Liver (tissue), 9 donors: Measurements from ENCODE around the gene OR10H2. TPM values are rescaled to one million over a fixed set of nuclear protein-coding genes. Genes with fewer than 3 reads are reported as not detected.

Source experiments
- DNase-seq: peaks from one replicate; pipeline ENCODE4 v3.0.0-alpha.2; 2017; ENCODE audit warnings: low spot score
- H3K27ac ChIP-seq, 2 donors: one replicate each; pipeline ENCODE4 v1.7.0; 2013; ENCODE audit warnings: inconsistent platforms in 2 of 2, low read length in 2 of 2, control low read depth in 1 of 2, low read depth in 1 of 2, mild to moderate bottlenecking in 1 of 2
- H3K27me3 ChIP-seq, 4 donors: one replicate each; pipeline versions ENCODE4 v1.6.1 to v1.7.0; 2013; ENCODE audit warnings: low read length in 3 of 4, inconsistent platforms in 1 of 4, mild to moderate bottlenecking in 1 of 4, moderate library complexity in 1 of 4; ENCODE audit not compliant: control insufficient read depth in 4 of 4, insufficient read depth in 4 of 4
- H3K36me3 ChIP-seq, 4 donors: one replicate each; pipeline versions ENCODE4 v1.6.1 to v1.7.0; 2013; ENCODE audit warnings: low read length in 3 of 4, mild to moderate bottlenecking in 3 of 4, low read depth in 1 of 4, moderate library complexity in 1 of 4; ENCODE audit not compliant: control insufficient read depth in 4 of 4, insufficient read depth in 3 of 4
- H3K4me1 ChIP-seq, 4 donors: one replicate each; pipeline versions ENCODE4 v1.6.1 to v1.7.0; 2013; ENCODE audit warnings: low read length in 3 of 4, mild to moderate bottlenecking in 3 of 4, moderate library complexity in 1 of 4; ENCODE audit not compliant: control insufficient read depth in 4 of 4, insufficient read depth in 4 of 4
- H3K4me3 ChIP-seq, 3 donors: one replicate each; pipeline versions ENCODE4 v1.6.1 to v1.7.0; 2013; ENCODE audit warnings: low read length in 3 of 3, control low read depth in 1 of 3, low read depth in 1 of 3, mild to moderate bottlenecking in 1 of 3
- H3K9ac ChIP-seq, 2 donors: one replicate each; pipeline ENCODE4 v1.7.0; 2013; ENCODE audit warnings: low read length in 2 of 2, mild to moderate bottlenecking in 2 of 2, moderate library complexity in 2 of 2, control low read depth in 1 of 2, low read depth in 1 of 2
- H3K9me3 ChIP-seq, 4 donors: one replicate each; pipeline versions ENCODE4 v1.6.1 to v1.7.0; 2013; ENCODE audit warnings: low read length in 3 of 4; ENCODE audit not compliant: control insufficient read depth in 4 of 4
- EGR1 ChIP-seq, 2 donors: IDR thresholded peaks; 2 replicates each; pipeline ENCODE4 v1.6.1; 2016 to 2018; ENCODE audit warnings: antibody characterized with exemption in 2 of 2, low read depth in 2 of 2
- FOXA2 ChIP-seq: IDR thresholded peaks from 2 replicates; pipeline ENCODE4 v1.6.1; 2016; ENCODE audit warnings: antibody characterized with exemption
- HNF4A ChIP-seq, 2 donors: conservative IDR thresholded peaks; 2 replicates each; pipeline ENCODE4 v1.6.1; 2016; ENCODE audit warnings: antibody characterized with exemption in 2 of 2, mild to moderate bottlenecking in 2 of 2
- JUND ChIP-seq, 2 donors: IDR thresholded peaks; 2 replicates each; pipeline ENCODE4 v1.6.1; 2016; ENCODE audit warnings: antibody characterized with exemption in 2 of 2
- REST ChIP-seq: IDR thresholded peaks from 2 replicates; pipeline ENCODE4 v1.6.1; 2016; ENCODE audit warnings: antibody characterized with exemption, mild to moderate bottlenecking
- RXRA ChIP-seq, 2 donors: IDR thresholded peaks; 2 replicates each; pipeline ENCODE4 v1.6.1; 2017 to 2018; ENCODE audit warnings: antibody characterized with exemption in 2 of 2, mild to moderate bottlenecking in 1 of 2
- SP1 ChIP-seq: IDR thresholded peaks from 2 replicates; pipeline ENCODE4 v1.6.1; 2018; ENCODE audit warnings: antibody characterized with exemption, mild to moderate bottlenecking
- TAF1 ChIP-seq: conservative IDR thresholded peaks from 2 replicates; pipeline ENCODE4 v1.6.1; 2016; ENCODE audit warnings: antibody characterized with exemption, mild to moderate bottlenecking
- YY1 ChIP-seq: IDR thresholded peaks from 2 replicates; pipeline ENCODE4 v1.6.1; 2016; ENCODE audit warnings: antibody characterized with exemption, mild to moderate bottlenecking
- ZBTB33 ChIP-seq: IDR thresholded peaks from 2 replicates; pipeline ENCODE4 v1.6.1; 2016; ENCODE audit warnings: antibody characterized with exemption
- WGBS: extraction: QIAGEN DNeasy Blood & Tissue Kit; methylation state at CpG from one replicate; pipeline ENCODE4 v1.1.7; 2013; 5-methylcytosine and 5-hydroxymethylcytosine counted together
- polyA plus RNA-seq, 2 donors: library from polyadenylated mRNA; stranded (reverse) in 1 of 2; unstranded in 1 of 2; fragments of 200-250 nt in 1 of 2; fragments of >200 nt in 1 of 2; fragmentation: Nextera tagmentation in 1 of 2; extraction: Ambion mirVana in 1 of 2; gene quantifications; one replicate each; pipeline versions ENCODE4 v1.2.1 to v1.2.3, GENCODE V29; 2013 to 2015
- total RNA-seq, 2 donors: library from RNA; depleted of rRNA; stranded (reverse); fragments of >200 nt; gene quantifications; one replicate each; pipeline ENCODE4 v1.2.3, GENCODE V29; 2014
- donor health status: healthy.
- donor health status: healthy.
- donor health status: healthy.
- donor health status: healthy.
- donor health status: healthy.

Gene OR10H2
- total and polyA plus RNA-seq, 4 donors = not detected

- peak; percentile 98 for TF ChIP-seq JUND (IDR thresholded peaks at IDR 0.05)
Observed at GRCh38 chr19:15680478-15681322, 47.1 kb upstream of the OR10H2 start (continued).

- Histone ChIP-seq H3K4me3 (no peak overlapping the region), H3K9ac (no peak overlapping the region), H3K9me3 (peaks cover 0 to 4% (median 1%) of the 10 kb centered on the region in 4 donors), H3K36me3 (peaks cover 7 to 61% (median 45%) of the 10 kb centered on the region in 4 donors), H3K27ac (no peak overlapping the region), H3K27me3 (no peaks in the 10 kb centered on the region), H3K4me1 (peaks cover 2 to 36% (median 22%) of the 10 kb centered on the region in 4 donors)
- no peak for DNase-seq
- TF ChIP-seq FOXA2 (no peak), EGR1 (IDR thresholded peaks at IDR 0.05; ENCODE audit: low read depth in 2 of 2) (no peak), TAF1 (no peak), YY1 (no peak), ZBTB33 (no peak), RXRA (IDR thresholded peaks at IDR 0.05) (no peak), REST (no peak), HNF4A (conservative IDR thresholded peaks at IDR 0.05) (no peak)
- WGBS = 91% methylated on average over 10 of the region's 10 CpGs
Observed at GRCh38 chr19:15683411-15683810, 44.4 kb upstream of the OR10H2 start.

GRCh38 chr19:15684828-15685227 lies 43.0 kb upstream of the OR10H2 start:
- no peak for DNase-seq
- peaks cover 2 to 21% (median 14%) of the 10 kb centered on the region in 4 donors for H3K4me1 ChIP-seq
- no peak overlapping the region for H3K4me3 ChIP-seq
- peak; percentile 98 for TF ChIP-seq REST
- TF ChIP-seq SP1 = no peak
- H3K9me3 ChIP-seq = peaks cover 0 to 4% (median 1%) of the 10 kb centered on the region in 4 donors
- no peaks in the 10 kb centered on the region for H3K27me3 ChIP-seq
- peaks cover 7 to 55% (median 47%) of the 10 kb centered on the region in 4 donors for H3K36me3 ChIP-seq
- 65% methylated on average over 9 of the region's 9 CpGs for WGBS
- no peak overlapping the region for H3K9ac ChIP-seq
- H3K27ac ChIP-seq = no peak overlapping the region
